NCI-H82 treated with DMSO at 0.1 percent for 48 hours (cell line): ENCODE data around the gene CDY1.
"Not testable (repeated sequence)": the region's sequence is repeated elsewhere in the genome, so short reads cannot be mapped to it uniquely, and the experiment has no call there.

Experiments
- DNase-seq: peaks from one replicate; lab custom pipeline; 2025; ENCODE audit not compliant: unreplicated experiment; lab: John Stamatoyannopoulos, UW

The CDY1 gene, protein sequence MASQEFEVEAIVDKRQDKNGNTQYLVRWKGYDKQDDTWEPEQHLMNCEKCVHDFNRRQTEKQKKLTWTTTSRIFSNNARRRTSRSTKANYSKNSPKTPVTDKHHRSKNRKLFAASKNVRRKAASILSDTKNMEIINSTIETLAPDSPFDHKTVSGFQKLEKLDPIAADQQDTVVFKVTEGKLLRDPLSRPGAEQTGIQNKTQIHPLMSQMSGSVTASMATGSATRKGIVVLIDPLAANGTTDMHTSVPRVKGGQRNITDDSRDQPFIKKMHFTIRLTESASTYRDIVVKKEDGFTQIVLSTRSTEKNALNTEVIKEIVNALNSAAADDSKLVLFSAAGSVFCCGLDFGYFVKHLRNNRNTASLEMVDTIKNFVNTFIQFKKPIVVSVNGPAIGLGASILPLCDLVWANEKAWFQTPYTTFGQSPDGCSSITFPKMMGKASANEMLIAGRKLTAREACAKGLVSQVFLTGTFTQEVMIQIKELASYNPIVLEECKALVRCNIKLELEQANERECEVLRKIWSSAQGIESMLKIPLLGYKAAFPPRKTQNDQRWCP

DNA sequence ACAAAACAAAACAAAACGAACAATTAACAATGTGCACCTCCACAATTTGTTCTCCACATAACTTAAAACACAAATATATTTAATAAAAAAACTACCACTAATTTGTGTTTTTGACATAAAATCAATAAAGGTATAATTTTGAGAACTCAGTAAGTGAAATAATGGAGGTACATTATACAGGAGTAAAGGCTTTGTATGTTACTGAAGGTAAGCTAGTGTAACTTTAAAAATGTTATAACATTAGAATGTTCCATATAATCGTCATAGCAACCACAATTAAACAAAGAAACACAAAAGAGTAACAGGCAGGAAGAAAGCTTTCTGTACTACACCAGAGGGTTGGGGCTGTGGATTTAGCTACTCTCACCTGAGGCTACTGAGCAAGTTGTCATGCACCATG is at the start of gene CDY1:
Gene CDY1, plus strand, starts transcription at position 301 of the 400 bp plus-strand sequence. CDS start 326 bp downstream, outside the sequence.
- not testable (repeated sequence) for DNase-seq

DNA sequence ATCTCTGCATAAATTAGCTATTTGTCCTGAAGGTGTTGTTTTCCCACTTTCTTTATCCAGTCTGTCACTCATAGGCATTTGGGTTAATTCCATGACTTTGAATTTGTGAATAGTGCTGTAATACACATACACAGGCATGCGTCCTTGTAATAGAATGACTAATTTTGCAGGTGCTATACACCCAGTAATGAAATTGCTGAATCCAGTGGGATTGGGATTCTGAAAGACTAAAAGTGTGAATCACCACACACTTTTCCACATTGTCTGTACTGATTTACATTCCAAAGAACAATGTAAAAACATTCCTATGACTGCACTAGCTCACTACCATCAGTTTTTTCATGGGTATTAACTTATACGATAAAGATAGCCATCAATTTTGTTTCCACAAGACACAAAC is 28.6 kb upstream of the CDY1 start:
- DNase-seq: not testable (repeated sequence)

DNA sequence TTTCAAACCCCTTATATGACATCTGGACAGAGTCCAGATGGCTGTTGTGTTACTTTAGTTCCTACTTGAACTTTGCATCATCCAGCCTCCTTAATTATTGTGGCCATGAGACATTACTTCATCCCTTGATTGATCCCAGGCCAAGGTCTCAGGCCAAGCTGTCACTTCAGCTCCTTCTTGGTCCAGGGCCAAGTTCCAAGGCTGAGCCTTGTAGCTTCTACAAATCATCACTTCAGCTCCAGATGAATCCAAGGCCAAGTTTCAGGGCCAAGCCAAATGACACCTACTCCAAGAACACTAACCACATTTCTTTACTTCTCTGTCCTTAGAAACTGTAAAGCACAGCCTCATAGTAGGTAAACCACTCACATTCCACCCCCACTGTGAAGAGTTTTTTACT is 1.7 kb upstream of the CDY1 start:
- not testable (repeated sequence) for DNase-seq

DNA sequence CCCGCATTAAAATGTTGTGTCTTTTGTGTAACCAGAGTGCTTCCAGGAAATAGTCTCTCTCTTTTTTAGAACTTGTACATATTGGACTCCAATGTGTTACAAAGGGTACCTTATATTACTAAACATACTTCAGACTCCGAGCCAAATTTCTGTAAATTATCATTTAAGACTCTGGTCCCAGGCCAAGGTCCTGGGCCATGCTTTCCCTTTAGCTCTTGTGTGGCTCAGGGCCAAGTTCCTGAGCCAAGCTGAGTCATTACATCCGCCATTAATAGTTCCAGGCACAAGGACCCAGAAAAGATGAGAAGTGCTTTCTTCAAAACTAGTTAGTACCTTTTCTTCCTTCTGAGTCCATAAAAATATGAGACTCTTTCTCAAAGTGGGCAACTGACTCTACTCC is 4.6 kb downstream of the CDY1 start:
- not testable (repeated sequence) for DNase-seq

DNA sequence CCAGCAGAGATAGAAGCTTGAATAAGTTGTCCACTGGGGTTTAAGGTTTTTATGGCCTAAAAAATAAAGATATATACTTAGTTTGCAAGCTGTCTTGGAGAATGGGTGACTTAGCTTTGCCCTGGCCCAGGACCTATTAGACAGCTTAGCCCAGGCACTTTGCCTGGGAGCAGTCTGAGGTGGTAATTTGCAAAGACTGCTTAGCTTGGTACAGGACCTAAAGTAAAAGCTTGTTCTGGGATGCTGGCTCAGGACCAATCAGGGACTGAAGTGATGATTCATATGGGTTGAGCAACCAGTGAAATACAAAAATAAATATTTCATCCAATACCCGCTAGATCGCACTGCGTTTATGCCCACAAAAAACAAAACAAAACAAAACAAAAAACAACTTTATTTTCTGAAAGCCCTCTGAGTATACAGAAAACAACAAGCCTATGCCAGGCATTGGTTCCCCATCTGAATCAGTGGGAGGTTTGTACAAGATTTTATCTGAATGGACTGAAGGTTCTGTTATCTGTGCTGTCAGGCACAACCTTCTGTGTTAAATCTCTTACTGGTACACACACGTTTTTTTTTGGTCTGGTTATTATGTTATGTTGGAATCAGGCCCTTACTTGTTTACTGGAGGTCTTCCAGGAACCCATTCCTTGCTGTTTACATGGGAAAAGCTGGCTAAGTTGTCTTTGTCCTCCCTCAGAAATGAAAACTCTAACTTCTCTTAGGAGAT is 8.6 kb downstream of the CDY1 start:
- DNase-seq: not testable (repeated sequence)

DNA sequence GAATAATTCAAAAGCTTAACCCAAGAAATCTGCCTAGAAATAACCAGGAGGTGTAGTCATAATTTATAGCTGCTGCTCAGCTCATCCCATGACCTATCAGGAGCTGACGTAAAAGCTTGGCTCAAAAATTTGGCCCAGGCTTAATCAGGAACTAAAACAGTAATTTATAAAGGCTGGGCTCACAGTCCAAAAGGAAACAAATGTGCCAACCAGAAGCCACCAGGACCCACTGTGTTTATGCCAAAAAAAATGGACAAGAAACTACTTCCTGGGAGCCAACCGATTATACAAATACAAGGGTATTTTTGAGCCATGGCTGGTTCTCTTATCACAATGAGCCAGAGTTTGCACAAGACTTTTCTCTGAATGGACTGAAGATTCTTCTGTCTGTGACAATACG is 17.9 kb downstream of the CDY1 start:
- not testable (repeated sequence) for DNase-seq

DNA sequence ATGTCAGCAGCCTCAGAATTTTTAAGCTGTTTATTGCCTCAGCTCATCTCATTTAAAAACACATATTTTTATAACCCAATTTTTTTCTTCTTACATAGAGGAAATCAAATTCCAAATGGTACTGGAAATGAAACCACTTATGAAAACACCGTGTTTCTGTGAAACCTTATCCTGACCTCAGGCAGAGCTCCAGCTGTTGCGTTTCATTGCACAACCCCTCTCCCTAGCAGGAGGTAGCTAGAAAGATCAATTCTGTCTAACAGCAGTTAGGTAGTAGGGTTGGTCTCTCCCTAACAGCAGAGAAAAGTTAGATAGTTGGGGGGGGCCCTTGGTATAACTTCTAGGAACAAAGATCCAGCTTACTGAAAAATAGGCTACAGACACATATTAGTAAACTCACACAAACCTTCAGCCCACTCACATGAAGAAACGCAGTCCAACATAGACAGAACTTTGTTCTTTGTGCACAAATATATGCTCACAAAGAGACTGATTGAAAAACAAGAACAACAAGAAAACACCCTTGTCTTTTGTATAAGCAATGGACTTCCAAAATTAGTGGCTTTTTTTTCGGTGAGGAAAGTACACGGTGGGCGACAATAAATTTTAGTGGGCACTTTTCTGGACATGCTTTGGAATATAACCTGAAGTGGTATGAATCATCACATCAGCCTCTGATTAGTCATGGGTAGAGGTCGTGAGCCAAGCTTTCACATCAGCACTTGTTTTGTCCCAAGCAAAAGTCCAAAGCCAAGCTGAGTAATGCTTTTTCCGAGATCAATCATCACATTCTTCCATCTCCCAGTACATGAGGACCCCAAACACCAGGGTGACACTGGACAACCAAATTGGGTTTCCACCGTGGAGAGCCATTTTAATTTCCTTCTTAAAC is 21.4 kb downstream of the CDY1 start:
- not testable (repeated sequence) for DNase-seq
